B cell (primary cell): ENCODE measurements around the gene HOXB8. TPM values are rescaled to one million over a fixed set of nuclear protein-coding genes. Genes with fewer than 3 reads are reported as not detected.

ENCODE experiments used
- ATAC-seq: fragments of 200-7000 bp; cut with Tn5 transposase; one replicate; pipeline ENCODE4 v1.10.0; 2021; ENCODE audit warnings: low read depth, mild to moderate bottlenecking, moderate number of reproducible peaks, moderate library complexity
- CTCF ChIA-PET: fragments of 350-600 bp; sonication (Branson Sonifier 250); formaldehyde crosslinking; loops from one replicate; lab custom pipeline; 2021; ENCODE audit warnings: antibody characterized with exemption, inconsistent platforms; lab: Charles Lee
- POLR2A ChIA-PET: fragments of 350-600 bp; sonication (Branson Sonifier 250); formaldehyde crosslinking; loops from one replicate; lab custom pipeline; 2021; ENCODE audit warnings: antibody characterized with exemption; lab: Charles Lee
- DNase-seq: peaks from one replicate; pipeline ENCODE4 v3.0.0; 2013
- H2AFZ ChIP-seq: 2 replicates; pipeline ENCODE4 v1.6.1; 2012; ENCODE audit warnings: mild to moderate bottlenecking, low read depth, low read length; ENCODE audit not compliant: insufficient read depth, poor library complexity, severe bottlenecking
- H3K27ac ChIP-seq, 2 donors: 1 replicate in 1 of 2; 2 replicates in 1 of 2; pipeline ENCODE4 v1.5.1; 2012 to 2013; ENCODE audit warnings: low read length in 2 of 2, mild to moderate bottlenecking in 2 of 2, moderate library complexity in 1 of 2
- H3K27me3 ChIP-seq, 4 experiments: fragments of 200-600 bp in 1 of 4; sonication (generic) in 1 of 4; replicated peaks in 1 of 4; 1 replicate in 2 of 4; 2 replicates in 2 of 4; pipeline versions ENCODE4 v1.6.1 to v1.7.0; 2013 to 2016; ENCODE audit warnings: low read length in 3 of 4, mild to moderate bottlenecking in 2 of 4, mixed read lengths in 1 of 4, moderate library complexity in 1 of 4; ENCODE audit not compliant: insufficient read depth in 4 of 4, control insufficient read depth in 3 of 4; ENCODE audit errors: control extremely low read depth in 1 of 4
- H3K36me3 ChIP-seq, 2 experiments: replicated peaks in 1 of 2; 1 replicate in 1 of 2; 2 replicates in 1 of 2; pipeline versions ENCODE4 v1.6.1 to v1.7.1; 2013; ENCODE audit warnings: low read length in 1 of 2; ENCODE audit not compliant: insufficient read depth in 2 of 2, control insufficient read depth in 1 of 2; ENCODE audit errors: control extremely low read depth in 1 of 2, extremely low read depth in 1 of 2
- H3K4me1 ChIP-seq, 2 donors: fragments of 200-600 bp in 1 of 2; sonication (generic) in 1 of 2; 1 replicate in 1 of 2; 2 replicates in 1 of 2; pipeline versions ENCODE4 v1.5.1 to v1.6.1; 2013 to 2017; ENCODE audit warnings: low read length in 2 of 2; ENCODE audit not compliant: control insufficient read depth in 2 of 2, insufficient read depth in 2 of 2
- H3K4me2 ChIP-seq: replicated peaks from 2 replicates; pipeline ENCODE3; 2012; ENCODE audit warnings: mild to moderate bottlenecking, low read depth, low read length; ENCODE audit not compliant: poor library complexity, severe bottlenecking
- H3K4me3 ChIP-seq, 5 experiments: fragments of 200-600 bp in 1 of 5; sonication (generic) in 1 of 5; 1 replicate in 3 of 5; 2 replicates in 2 of 5; pipeline versions ENCODE4 v1.5.1 to v1.7.0; 2011 to 2016; ENCODE audit warnings: low read length in 4 of 5, mild to moderate bottlenecking in 4 of 5, low read depth in 2 of 5, control low read depth in 1 of 5, moderate library complexity in 1 of 5; ENCODE audit not compliant: insufficient read depth in 1 of 5; ENCODE audit errors: control extremely low read depth in 1 of 5, extremely low read depth in 1 of 5
- H3K79me2 ChIP-seq: fragments of 200-600 bp; sonication (generic); one replicate; pipeline ENCODE4 v1.6.0; 2016; ENCODE audit warnings: low read length; ENCODE audit not compliant: control insufficient read depth, insufficient read depth
- H3K9ac ChIP-seq: fragments of 200-600 bp; sonication (generic); 2 replicates; pipeline ENCODE4 v1.6.1; 2017; ENCODE audit warnings: mild to moderate bottlenecking, low read length, moderate library complexity
- H3K9me3 ChIP-seq, 3 donors: one replicate each; pipeline versions ENCODE4 v1.6.1 to v1.7.1; 2013; ENCODE audit warnings: low read length in 2 of 3; ENCODE audit not compliant: control insufficient read depth in 2 of 3, insufficient read depth in 1 of 3; ENCODE audit errors: control extremely low read depth in 1 of 3
- H4K20me1 ChIP-seq: 2 replicates; pipeline ENCODE4 v1.6.0; 2012; ENCODE audit warnings: mild to moderate bottlenecking, low read length; ENCODE audit not compliant: insufficient read depth, control insufficient read depth, poor library complexity, severe bottlenecking
- H3K27ac Mint-ChIP-seq: one replicate; pipeline ENCODE4 v1.8.0; 2021; ENCODE audit warnings: mixed read lengths
- H3K27me3 Mint-ChIP-seq: one replicate; pipeline ENCODE4 v1.8.0; 2021; ENCODE audit warnings: mixed read lengths
- H3K4me1 Mint-ChIP-seq: one replicate; pipeline ENCODE4 v1.8.0; 2021; ENCODE audit warnings: mixed read lengths
- H3K4me3 Mint-ChIP-seq: one replicate; pipeline ENCODE4 v1.8.0; 2021; ENCODE audit warnings: mixed read lengths
- H3K9me3 Mint-ChIP-seq: one replicate; pipeline ENCODE4 v1.8.0; 2022; ENCODE audit warnings: mixed read lengths; ENCODE audit not compliant: insufficient read depth
- EZH2 ChIP-seq: IDR thresholded peaks from 2 replicates; pipeline ENCODE4 v1.6.1; 2012; ENCODE audit warnings: borderline replicate concordance, low read depth, mild to moderate bottlenecking, moderate library complexity, low read length; ENCODE audit not compliant: insufficient read depth, poor library complexity, severe bottlenecking
- WGBS: methylation state at CpG from one replicate; pipeline ENCODE4 v1.1.5; 2013; ENCODE audit warnings: missing lambda C conversion rate; ENCODE audit not compliant: insufficient coverage; 5-methylcytosine and 5-hydroxymethylcytosine counted together
- intact Hi-C: fragments of 100-400 bp; cut with micrococcal nuclease; formaldehyde crosslinking; loops from one replicate; pipeline ENCODE4 v1.10.0; 2022
- polyA plus RNA-seq: library from polyadenylated mRNA; depleted of rRNA; stranded (reverse); fragments of >200 nt; gene quantifications from 2 replicates; pipeline ENCODE4 v1.2.3, GENCODE V29; 2012
- total RNA-seq, 2 donors: library from RNA; stranded (reverse); fragments of 120-200 nt in 1 of 2; gene quantifications; 1 replicate in 1 of 2; 2 replicates in 1 of 2; pipeline versions ENCODE4 v1.2.3 to v1.2.4, GENCODE V29; 2013 to 2022
- TF ChIP-seq, protein P1 (sequence below): fragments of 200-600 bp; IDR thresholded peaks from one replicate; pipeline ENCODE4 v1.8.0; 2022; ENCODE audit warnings: antibody characterized with exemption, mild to moderate bottlenecking

Gene HOXB8
- total and polyA plus RNA-seq, 2 donors (not counting 1 experiment from before 2014, with no cell fraction given) = not detected

DNA sequence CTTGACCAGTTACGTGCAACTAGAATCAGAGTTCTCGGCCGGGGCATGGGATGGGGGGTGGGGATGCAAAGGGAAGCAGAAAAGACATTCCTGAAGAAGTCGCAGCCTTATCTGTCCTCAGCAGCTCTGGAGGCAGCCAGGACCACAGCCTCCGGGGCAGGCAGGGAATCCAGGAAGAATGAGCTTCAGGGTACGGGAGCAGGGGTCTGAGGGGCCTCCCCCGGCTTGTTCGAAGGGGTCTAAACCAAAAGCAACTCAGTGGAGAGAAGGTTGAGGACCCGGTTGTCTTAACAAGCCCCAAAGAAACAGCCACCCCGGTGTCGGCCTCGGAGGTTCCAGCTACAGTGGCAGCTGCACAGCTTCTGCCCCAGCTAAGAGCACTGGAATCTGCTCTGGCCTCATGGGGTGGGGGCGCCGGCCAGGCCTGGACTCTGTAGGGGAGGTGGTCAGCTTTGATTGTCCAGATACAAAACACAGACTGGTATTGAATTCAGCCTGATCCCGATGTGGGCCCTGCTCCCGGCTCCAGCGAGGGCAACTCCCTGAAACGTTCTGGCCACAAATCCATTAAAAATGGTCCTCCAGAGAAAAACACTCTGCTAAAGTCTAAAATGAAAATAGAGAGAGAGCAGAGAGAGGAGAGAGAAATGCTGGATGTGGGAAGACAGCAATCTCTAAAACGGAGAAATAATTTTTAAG lies 44.6 kb downstream of the HOXB8 start:
- Mint-ChIP-seq H3K9me3 (no peaks in the 10 kb centered on the region), H3K4me3 (no peak overlapping the region), H3K4me1 (peaks cover 8% of the 10 kb centered on the region), H3K27me3 (peaks cover 18% of the 10 kb centered on the region), H3K27ac (no peak overlapping the region)
- H3K4me3 ChIP-seq = no peak overlapping the region
- H4K20me1 ChIP-seq = no peaks in the 10 kb centered on the region
- DNase-seq (no peak), ATAC-seq (no peak)
- peaks cover 0 to 6% (median 0%) of the 10 kb centered on the region in 3 donors for H3K9me3 ChIP-seq
- peaks cover 0 to 47% (median 22%) of the 10 kb centered on the region in 4 experiments for H3K27me3 ChIP-seq
- H3K4me1 ChIP-seq = peaks cover 5 to 8% of the 10 kb centered on the region in 2 donors
- H3K36me3 ChIP-seq = no peaks in the 10 kb centered on the region
- H2AFZ ChIP-seq = no peak overlapping the region
- 67% methylated on average over 12 of the region's 19 CpGs for WGBS
- no peak overlapping the region for H3K9ac ChIP-seq
- no peak overlapping the region for H3K4me2 ChIP-seq
- no peak overlapping the region for H3K27ac ChIP-seq
- TF ChIP-seq, protein P1, sequence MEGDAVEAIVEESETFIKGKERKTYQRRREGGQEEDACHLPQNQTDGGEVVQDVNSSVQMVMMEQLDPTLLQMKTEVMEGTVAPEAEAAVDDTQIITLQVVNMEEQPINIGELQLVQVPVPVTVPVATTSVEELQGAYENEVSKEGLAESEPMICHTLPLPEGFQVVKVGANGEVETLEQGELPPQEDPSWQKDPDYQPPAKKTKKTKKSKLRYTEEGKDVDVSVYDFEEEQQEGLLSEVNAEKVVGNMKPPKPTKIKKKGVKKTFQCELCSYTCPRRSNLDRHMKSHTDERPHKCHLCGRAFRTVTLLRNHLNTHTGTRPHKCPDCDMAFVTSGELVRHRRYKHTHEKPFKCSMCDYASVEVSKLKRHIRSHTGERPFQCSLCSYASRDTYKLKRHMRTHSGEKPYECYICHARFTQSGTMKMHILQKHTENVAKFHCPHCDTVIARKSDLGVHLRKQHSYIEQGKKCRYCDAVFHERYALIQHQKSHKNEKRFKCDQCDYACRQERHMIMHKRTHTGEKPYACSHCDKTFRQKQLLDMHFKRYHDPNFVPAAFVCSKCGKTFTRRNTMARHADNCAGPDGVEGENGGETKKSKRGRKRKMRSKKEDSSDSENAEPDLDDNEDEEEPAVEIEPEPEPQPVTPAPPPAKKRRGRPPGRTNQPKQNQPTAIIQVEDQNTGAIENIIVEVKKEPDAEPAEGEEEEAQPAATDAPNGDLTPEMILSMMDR = no peak
- no peak for TF ChIP-seq EZH2
- ChIA-PET CTCF (interaction anchor here (0.9 kb wide), 1 partner anchor 234 kb away, joined by 4 read pairs; no protein-coding TSS in a partner anchor), POLR2A (no interaction called here)
- intact Hi-C loops = no loop called here
- no peaks in the 10 kb centered on the region for H3K79me2 ChIP-seq

DNA sequence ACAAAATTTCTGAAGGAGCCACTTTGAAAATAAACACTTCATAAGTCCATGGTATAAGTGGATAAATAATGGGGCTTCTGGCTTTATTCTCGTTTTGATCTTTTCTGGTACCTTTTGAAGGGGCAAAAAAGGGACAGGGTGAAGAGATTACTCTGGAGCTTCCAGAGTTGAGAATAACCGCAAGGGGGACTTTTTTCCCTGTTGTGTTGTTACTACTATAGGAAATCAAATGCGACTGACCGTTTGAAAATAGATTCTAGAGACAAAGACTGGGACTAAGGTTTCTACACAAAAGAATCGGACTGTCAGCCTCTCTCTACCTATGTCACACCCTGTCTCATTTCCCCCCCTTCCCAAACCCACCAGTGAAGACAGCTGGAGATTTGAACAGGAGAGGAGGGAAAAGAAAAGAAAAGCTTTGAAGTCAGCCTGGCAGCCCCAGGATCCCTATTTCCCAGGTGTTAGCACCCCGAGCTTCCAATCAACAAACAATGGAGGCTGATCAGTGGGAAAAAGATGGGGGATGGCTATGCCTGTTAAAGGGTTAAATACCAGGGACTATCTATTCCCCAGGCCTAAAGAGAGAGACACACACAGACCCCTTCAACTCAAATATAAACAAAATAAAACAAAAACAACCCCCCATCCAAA lies 45.3 kb downstream of the HOXB8 start:
- peaks cover 0 to 6% (median 0%) of the 10 kb centered on the region in 3 donors for H3K9me3 ChIP-seq
- H2AFZ ChIP-seq = no peak overlapping the region
- ATAC-seq = no peak
- ChIA-PET POLR2A (no interaction called here), CTCF (interaction anchor here (0.6 to 0.9 kb wide), 2 partner anchors 22 to 234 kb away, joined by 4 to 5 read pairs; no protein-coding TSS in a partner anchor)
- H3K4me2 ChIP-seq = no peak overlapping the region
- no peak overlapping the region for H3K9ac ChIP-seq
- H3K79me2 ChIP-seq = no peaks in the 10 kb centered on the region
- WGBS = 100% methylated on average over 1 of the region's 6 CpGs
- peaks cover 5 to 8% of the 10 kb centered on the region in 2 donors for H3K4me1 ChIP-seq
- DNase-seq = no peak
- H3K27ac ChIP-seq = no peak overlapping the region
- TF ChIP-seq, protein P1 = no peak
- TF ChIP-seq EZH2 = no peak
- no peaks in the 10 kb centered on the region for H3K9me3 Mint-ChIP-seq
- H3K4me3 Mint-ChIP-seq = no peak overlapping the region
- H3K27me3 Mint-ChIP-seq = peaks cover 20% of the 10 kb centered on the region
- H3K27me3 ChIP-seq = peaks cover 0 to 53% (median 23%) of the 10 kb centered on the region in 4 experiments
- H3K27ac Mint-ChIP-seq = no peak overlapping the region
- no peak overlapping the region for H3K4me3 ChIP-seq
- H4K20me1 ChIP-seq = no peaks in the 10 kb centered on the region
- H3K4me1 Mint-ChIP-seq = peaks cover 6% of the 10 kb centered on the region
- intact Hi-C loops = no loop called here
- H3K36me3 ChIP-seq = no peaks in the 10 kb centered on the region
